Lower leg skin (tissue), 4 donors: ENCODE data around the gene TOP2B. TPM values are rescaled to one million over a fixed set of nuclear protein-coding genes. Genes with fewer than 3 reads are reported as not detected.
A peak's percentile ranks its signal among the peaks of the same experiment; 100 is the strongest.

Experiments
- DNase-seq, 2 donors: peaks; one replicate each; pipeline ENCODE4 v3.0.0-alpha.2; 2019; ENCODE audit warnings: low spot score in 2 of 2
- H3K4me3 ChIP-seq: fragments of 200-600 bp; sonication (generic); 2 replicates; pipeline ENCODE4 v1.5.1; 2017; ENCODE audit warnings: mild to moderate bottlenecking, low read depth; ENCODE audit not compliant: poor library complexity, severe bottlenecking
- CTCF ChIP-seq, 3 donors: fragments of 450-650 bp; IDR thresholded peaks; one replicate each; pipeline ENCODE4 v1.5.1; 2016; ENCODE audit warnings: antibody characterized with exemption in 3 of 3, mild to moderate bottlenecking in 3 of 3, moderate library complexity in 2 of 3
- POLR2A ChIP-seq, 2 donors: fragments of 450-650 bp; IDR thresholded peaks; one replicate each; pipeline ENCODE4 v1.6.1; 2016 to 2017; ENCODE audit warnings: antibody characterized with exemption in 2 of 2, mild to moderate bottlenecking in 1 of 2, moderate library complexity in 1 of 2
- WGBS, 2 donors: methylation state at CpG; one replicate each; pipeline ENCODE4 v1.1.5; 2018; 5-methylcytosine and 5-hydroxymethylcytosine counted together
- intact Hi-C: fragments of 100-400 bp; cut with DNase I; formaldehyde crosslinking; loops from one replicate; pipeline ENCODE4 v1.15.0; 2023; ENCODE audit warnings: low total_unique reads
- total RNA-seq, 4 donors: library from RNA; depleted of rRNA; stranded (reverse); fragments of >200 nt; gene quantifications; one replicate each; pipeline ENCODE4 v1.1.0, GENCODE V29; 2016

The TOP2B gene, protein sequence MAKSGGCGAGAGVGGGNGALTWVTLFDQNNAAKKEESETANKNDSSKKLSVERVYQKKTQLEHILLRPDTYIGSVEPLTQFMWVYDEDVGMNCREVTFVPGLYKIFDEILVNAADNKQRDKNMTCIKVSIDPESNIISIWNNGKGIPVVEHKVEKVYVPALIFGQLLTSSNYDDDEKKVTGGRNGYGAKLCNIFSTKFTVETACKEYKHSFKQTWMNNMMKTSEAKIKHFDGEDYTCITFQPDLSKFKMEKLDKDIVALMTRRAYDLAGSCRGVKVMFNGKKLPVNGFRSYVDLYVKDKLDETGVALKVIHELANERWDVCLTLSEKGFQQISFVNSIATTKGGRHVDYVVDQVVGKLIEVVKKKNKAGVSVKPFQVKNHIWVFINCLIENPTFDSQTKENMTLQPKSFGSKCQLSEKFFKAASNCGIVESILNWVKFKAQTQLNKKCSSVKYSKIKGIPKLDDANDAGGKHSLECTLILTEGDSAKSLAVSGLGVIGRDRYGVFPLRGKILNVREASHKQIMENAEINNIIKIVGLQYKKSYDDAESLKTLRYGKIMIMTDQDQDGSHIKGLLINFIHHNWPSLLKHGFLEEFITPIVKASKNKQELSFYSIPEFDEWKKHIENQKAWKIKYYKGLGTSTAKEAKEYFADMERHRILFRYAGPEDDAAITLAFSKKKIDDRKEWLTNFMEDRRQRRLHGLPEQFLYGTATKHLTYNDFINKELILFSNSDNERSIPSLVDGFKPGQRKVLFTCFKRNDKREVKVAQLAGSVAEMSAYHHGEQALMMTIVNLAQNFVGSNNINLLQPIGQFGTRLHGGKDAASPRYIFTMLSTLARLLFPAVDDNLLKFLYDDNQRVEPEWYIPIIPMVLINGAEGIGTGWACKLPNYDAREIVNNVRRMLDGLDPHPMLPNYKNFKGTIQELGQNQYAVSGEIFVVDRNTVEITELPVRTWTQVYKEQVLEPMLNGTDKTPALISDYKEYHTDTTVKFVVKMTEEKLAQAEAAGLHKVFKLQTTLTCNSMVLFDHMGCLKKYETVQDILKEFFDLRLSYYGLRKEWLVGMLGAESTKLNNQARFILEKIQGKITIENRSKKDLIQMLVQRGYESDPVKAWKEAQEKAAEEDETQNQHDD (N-terminal part only)
- 10 to 100 TPM; 62.9 to 77.4 (median 65.4) TPM for total RNA-seq

DNA sequence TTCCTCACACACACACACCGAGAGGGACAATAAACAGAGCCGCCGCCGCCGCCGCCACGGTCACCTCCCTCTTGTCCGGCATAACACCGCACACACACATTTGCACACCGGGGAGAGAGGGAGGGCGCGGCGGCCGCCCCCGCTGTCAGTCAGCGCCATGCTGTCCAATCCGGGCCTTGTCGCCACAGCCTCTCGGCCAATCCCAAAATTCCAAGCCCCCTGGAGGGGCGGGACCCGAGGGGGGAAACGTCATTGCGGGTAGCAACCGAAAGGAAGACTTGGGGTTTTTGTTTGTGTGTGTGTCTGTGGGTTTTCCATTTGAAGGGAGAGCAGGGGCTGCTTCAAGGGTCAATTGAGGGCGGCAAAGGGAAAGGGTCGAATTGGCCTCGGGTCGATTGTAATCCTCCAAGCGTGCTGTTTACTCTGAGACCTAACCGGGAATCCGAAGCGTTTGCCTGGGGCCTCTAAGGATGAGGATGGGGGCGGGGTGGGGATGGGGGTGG, at the start of gene TOP2B:
TSS of gene TOP2B (minus strand) at position 96 of the 503 bp plus-strand sequence. CDS start 610 bp downstream, outside the sequence.
- WGBS, 2 donors = 0 to 1% methylated on average over 24 to 33 of the region's 33 CpGs
- intact Hi-C loops = no loop called here

DNA sequence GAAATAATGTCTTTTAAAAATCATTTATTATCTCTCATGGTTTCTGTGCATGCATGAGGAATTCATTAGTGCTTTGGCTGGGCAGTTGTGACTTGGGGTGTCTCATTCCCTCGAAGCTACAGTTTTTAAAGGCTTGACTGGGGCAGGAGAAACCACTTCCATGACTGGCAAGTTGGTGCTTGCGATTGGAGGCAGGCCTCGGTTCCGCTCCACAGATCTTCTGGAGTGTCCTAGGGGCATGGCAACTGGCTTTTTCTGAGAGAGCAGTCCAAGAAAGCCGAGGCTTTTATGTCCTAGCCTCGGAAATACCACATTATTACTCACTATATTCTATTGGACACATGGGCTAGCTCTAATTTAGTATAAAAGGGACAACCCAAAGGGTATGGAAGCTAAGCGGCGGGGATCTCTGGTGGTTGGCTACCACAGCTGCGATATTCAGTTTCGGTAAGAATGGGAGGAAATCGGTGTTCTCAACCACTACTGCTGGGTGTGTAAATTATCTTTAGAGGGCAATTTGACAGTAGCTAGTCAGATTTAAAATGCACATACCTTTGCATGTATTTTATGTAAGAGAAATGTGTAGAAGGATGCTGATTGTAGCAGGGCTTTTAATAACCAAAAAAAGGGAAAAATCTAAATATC, 48.8 kb upstream of the TOP2B start:
- no peak for DNase-seq
- 40 to 45% methylated on average over 11 of the region's 11 CpGs for WGBS, 2 donors

More for the DNA sequence above, at the start of gene TOP2B:
- DNase-seq = peak; percentile 96 to 99
- peak within 1 kb of the TSS; percentile 83 for H3K4me3 ChIP-seq
- no peak for TF ChIP-seq CTCF (IDR thresholded peaks at IDR 0.05)
- TF ChIP-seq POLR2A (IDR thresholded peaks at IDR 0.05) = peak in 1 of 2 donors; percentile 30

GRCh38 chr3:25711090-25711489, 46.4 kb upstream of the TOP2B start:
- WGBS, 2 donors = 94 to 96% methylated on average over 2 of the region's 2 CpGs
- no peak for DNase-seq
- intact Hi-C loops = no loop called here
- TF ChIP-seq CTCF (IDR thresholded peaks at IDR 0.05) = no peak
- TF ChIP-seq POLR2A (IDR thresholded peaks at IDR 0.05) = no peak
- no peak overlapping the region for H3K4me3 ChIP-seq

More for the DNA sequence above, 48.8 kb upstream of the TOP2B start:
- intact Hi-C loops = no loop called here
- H3K4me3 ChIP-seq = no peak overlapping the region
- TF ChIP-seq CTCF (IDR thresholded peaks at IDR 0.05) (no peak), POLR2A (IDR thresholded peaks at IDR 0.05) (no peak)

- intact Hi-C loops = no loop called here
- no peak for TF ChIP-seq POLR2A (IDR thresholded peaks at IDR 0.05)
- no peak for TF ChIP-seq CTCF (IDR thresholded peaks at IDR 0.05)
- no peak for DNase-seq
- no peak overlapping the region for H3K4me3 ChIP-seq
- WGBS, 2 donors = 59 to 65% methylated on average over 3 of the region's 3 CpGs
These were observed 43.3 kb upstream of the TOP2B start for GRCh38 chr3:25708036-25708435.
